Motor neuron (in vitro differentiated cells): ENCODE data around the gene ALCAM. TPM values are rescaled to one million over a fixed set of nuclear protein-coding genes. Genes with fewer than 3 reads are reported as not detected.

Experiments
- ATAC-seq, 8 experiments: fragments of 200-7000 bp; cut with Tn5 transposase; replicated peaks in 6 of 8; 2 replicates each; pipeline ENCODE4 v1.8.0; 2021; ENCODE audit warnings: mild to moderate bottlenecking in 8 of 8, moderate library complexity in 8 of 8
- H3K27ac ChIP-seq, 2 donors: fragments of 250-450 bp; sonication (Bioruptor Pico); 2 replicates each; pipeline ENCODE4 v1.9.0; 2021; ENCODE audit warnings: antibody characterized with exemption in 2 of 2, mild to moderate bottlenecking in 2 of 2, moderate library complexity in 1 of 2
- H3K4me1 ChIP-seq, 2 donors: fragments of 250-450 bp; sonication (Bioruptor Pico); replicated peaks in 1 of 2; 2 replicates each; pipeline ENCODE4 v1.6.1; 2021; ENCODE audit warnings: antibody characterized with exemption in 2 of 2, mild to moderate bottlenecking in 2 of 2, moderate library complexity in 1 of 2
- H3K4me3 ChIP-seq, 5 donors: fragments of 250-450 bp; sonication (Bioruptor Pico); 2 replicates each; pipeline ENCODE4 v1.9.0; 2021; ENCODE audit warnings: antibody characterized with exemption in 5 of 5, mild to moderate bottlenecking in 5 of 5, moderate library complexity in 4 of 5
- WGBS, 10 experiments: fragments of 450-650 bp; shearing (Covaris generic); methylation state at CpG; one replicate each; pipeline ENCODE4 v1.0.0; 2022; 5-methylcytosine and 5-hydroxymethylcytosine counted together
- in situ Hi-C, 9 experiments: fragments of 400-800 bp; cut with MboI; loops; one replicate each; pipeline ENCODE4 v1.15.0; 2021; ENCODE audit warnings: low sequenced_read_pairs in 9 of 9, low pct_unique_long_range_greater_than_20kb in 2 of 9; ENCODE audit not compliant: unreplicated experiment in 9 of 9
- total RNA-seq, 8 experiments: library from RNA; unstranded; fragments of 300-600 nt; gene quantifications; 2 replicates each; pipeline versions ENCODE4 v1.2.3 to v1.2.4, GENCODE V29; 2022

The ALCAM gene
- total RNA-seq, 8 experiments from 2014 or later, result 5.4 to 136 (median 54.2) TPM

- WGBS, 10 experiments, result 7 to 100% (median 100%) methylated on average over 1 to 2 of the region's 2 CpGs; no CpG with 5 or more reads in 3 of the 10 experiments
- Histone ChIP-seq H3K27ac (no peak overlapping the region), H3K4me3 (no peak overlapping the region), H3K4me1 (peaks cover 0 to 8% of the 10 kb centered on the region in 2 donors)
- in situ Hi-C loops, result loop anchor here in 5 of 9 experiments (25.0 kb wide), 2 partner anchors 748 to 773 kb away; no protein-coding TSS in a partner anchor
- ATAC-seq, result no peak
These were observed 6.7 kb upstream of the ALCAM start for GRCh38 chr3:105360003-105360402.

GRCh38 chr3:105362021-105362665 is 4.6 kb upstream of the ALCAM start:
- no peak overlapping the region for H3K4me3 ChIP-seq
- in situ Hi-C loops, result loop anchor here in 5 of 9 experiments (25.0 kb wide), 2 partner anchors 750 to 775 kb away; no protein-coding TSS in a partner anchor
- no peaks in the 10 kb centered on the region for H3K4me1 ChIP-seq
- no peak for ATAC-seq
- 13 to 100% (median 92%) methylated on average over 1 of the region's 1 CpG; no CpG with 5 or more reads in 1 of the 10 experiments for WGBS, 10 experiments
- no peak overlapping the region for H3K27ac ChIP-seq

GRCh38 chr3:105364128-105364527 is 2.6 kb upstream of the ALCAM start:
- H3K4me1 ChIP-seq, result no peaks in the 10 kb centered on the region
- in situ Hi-C loops, result loop anchor here in 5 of 9 experiments (25.0 kb wide), 2 partner anchors 752 to 777 kb away; no protein-coding TSS in a partner anchor
- H3K4me3 ChIP-seq, result no peak overlapping the region
- no peak overlapping the region for H3K27ac ChIP-seq
- 13 to 100% (median 94%) methylated on average over 1 to 4 of the region's 4 CpGs; no CpG with 5 or more reads in 1 of the 10 experiments for WGBS, 10 experiments
- no peak for ATAC-seq

- ATAC-seq, result no peak
- no peak overlapping the region for H3K27ac ChIP-seq
- H3K4me3 ChIP-seq, result peak overlapping the region; percentile 46 to 54 (median 50)
- peaks cover 0 to 1% of the 10 kb centered on the region in 2 donors for H3K4me1 ChIP-seq
- 0 to 64% (median 36%) methylated on average over 1 to 5 of the region's 5 CpGs; no CpG with 5 or more reads in 1 of the 10 experiments for WGBS, 10 experiments
- in situ Hi-C loops, result loop anchor here in 5 of 9 experiments (25.0 kb wide), 2 partner anchors 753 to 778 kb away; no protein-coding TSS in a partner anchor
These were observed 1.7 kb upstream of the ALCAM start for GRCh38 chr3:105365081-105365390.

- no peak overlapping the region for H3K27ac ChIP-seq
- in situ Hi-C loops, result loop anchor here in 5 of 9 experiments (25.0 kb wide), 2 partner anchors 753 to 778 kb away; no protein-coding TSS in a partner anchor
These were observed 1.1 kb upstream of the ALCAM start for GRCh38 chr3:105365391-105366325.

GRCh38 chr3:105367063-105367405 is 325 bp downstream of the ALCAM start:
- Histone ChIP-seq H3K27ac (no peak overlapping the region), H3K4me1 (peaks cover 0 to 5% of the 10 kb centered on the region in 2 donors), H3K4me3 (peak overlapping the region; percentile 46 to 54 (median 50))
- 0% methylated on average over 1 of the region's 29 CpGs; no CpG with 5 or more reads in 8 of the 10 experiments for WGBS, 10 experiments
- in situ Hi-C loops, result loop anchor here in 5 of 9 experiments (25.0 kb wide), 2 partner anchors 755 to 780 kb away; no protein-coding TSS in a partner anchor
- ATAC-seq, result peak; percentile 1 to 27 (median 10)

More at GRCh38 chr3:105365391-105366325, 1.1 kb upstream of the ALCAM start:
- Histone ChIP-seq H3K4me3 (peak overlapping the region; percentile 46 to 54 (median 50)), H3K4me1 (peaks cover 0 to 5% of the 10 kb centered on the region in 2 donors)
- WGBS, 10 experiments, result 0 to 21% (median 1%) methylated on average over 3 to 17 of the region's 24 CpGs; no CpG with 5 or more reads in 1 of the 10 experiments
- ATAC-seq, result peak in 5 of 8 experiments; percentile 0 to 7 (median 1)

- in situ Hi-C loops, result loop anchor here in 5 of 9 experiments (25.0 kb wide), 2 partner anchors 755 to 780 kb away; no protein-coding TSS in a partner anchor
- WGBS, 10 experiments, result 0 to 5% (median 0%) methylated on average over 2 to 16 of the region's 37 CpGs; no CpG with 5 or more reads in 2 of the 10 experiments
- H3K4me1 ChIP-seq, result peaks cover 0 to 5% of the 10 kb centered on the region in 2 donors
- H3K4me3 ChIP-seq, result peak overlapping the region; percentile 46 to 54 (median 50)
- peak in 1 of 8 experiments; percentile 0 for ATAC-seq
- H3K27ac ChIP-seq, result no peak overlapping the region
These were observed 901 bp downstream of the ALCAM start for GRCh38 chr3:105367406-105368213.

GRCh38 chr3:105368566-105369499 is 2.1 kb downstream of the ALCAM start:
- in situ Hi-C loops, result loop anchor here in 5 of 9 experiments (25.0 kb wide), 2 partner anchors 757 to 782 kb away; no protein-coding TSS in a partner anchor
- WGBS, 10 experiments, result 0 to 14% (median 0%) methylated on average over 1 to 26 of the region's 45 CpGs; no CpG with 5 or more reads in 2 of the 10 experiments
- Histone ChIP-seq H3K4me1 (peaks cover 0 to 5% of the 10 kb centered on the region in 2 donors), H3K4me3 (peak overlapping the region; percentile 46 to 54 (median 50)), H3K27ac (no peak overlapping the region)
- ATAC-seq, result peak in 2 of 8 experiments; percentile 1

GRCh38 chr3:105369500-105370371 is 3.0 kb downstream of the ALCAM start:
- H3K27ac ChIP-seq, result no peak overlapping the region
- in situ Hi-C loops, result loop anchor here in 5 of 9 experiments (25.0 kb wide), 2 partner anchors 757 to 782 kb away; no protein-coding TSS in a partner anchor
- peak overlapping the region; percentile 46 to 54 (median 50) for H3K4me3 ChIP-seq
- peak in 3 of 8 experiments; percentile 6 to 7 (median 6) for ATAC-seq
- WGBS, 10 experiments, result 0 to 6% (median 0%) methylated on average over 3 to 13 of the region's 22 CpGs
- H3K4me1 ChIP-seq, result peaks cover 0 to 5% of the 10 kb centered on the region in 2 donors

GRCh38 chr3:105373383-105373782 is 6.7 kb downstream of the ALCAM start:
- Histone ChIP-seq H3K27ac (no peak overlapping the region), H3K4me3 (no peak overlapping the region), H3K4me1 (peaks cover 0 to 5% of the 10 kb centered on the region in 2 donors)
- ATAC-seq, result no peak
- in situ Hi-C loops, result loop anchor here in 5 of 9 experiments (25.0 kb wide), 2 partner anchors 761 to 786 kb away; no protein-coding TSS in a partner anchor
